Stimulated activated CD4-positive, alpha-beta T cell treated with anti-CD3 and anti-CD28 coated beads, Interleukin-1b, Interleukin-23, amount 100 ng/mL, for 1 hour (primary cell): ENCODE results near the gene INO80D.
A peak's percentile ranks its signal among the peaks of the same experiment; 100 is the strongest.
"Not testable (repeated sequence)": the region's sequence is repeated elsewhere in the genome, so short reads cannot be mapped to it uniquely, and the experiment has no call there.

ENCODE experiments used
- DNase-seq, 2 donors: peaks; one replicate each; pipeline ENCODE4 v3.0.0-alpha.2; 2020; ENCODE audit warnings: low read depth in 2 of 2

Gene INO80D

GRCh38 chr2:205978728-205979127, 107.2 kb downstream of the INO80D start:
- not testable (repeated sequence) for DNase-seq

- DNase-seq = not testable (repeated sequence)
Observed at GRCh38 chr2:205977699-205978098, 108.3 kb downstream of the INO80D start.

- DNase-seq = not testable (repeated sequence)
Observed at GRCh38 chr2:205976934-205977659, 108.9 kb downstream of the INO80D start.

GRCh38 chr2:205976120-205976814, 109.7 kb downstream of the INO80D start:
- DNase-seq = no peak

- no peak for DNase-seq
Observed at GRCh38 chr2:205975082-205975949, 110.7 kb downstream of the INO80D start.

- DNase-seq = no peak
Observed at GRCh38 chr2:205972113-205972512, 113.9 kb downstream of the INO80D start.

- no peak for DNase-seq
Observed at GRCh38 chr2:205970348-205970747, 115.6 kb downstream of the INO80D start.

GRCh38 chr2:205969584-205969983, 116.4 kb downstream of the INO80D start:
- no peak for DNase-seq

GRCh38 chr2:205967391-205968075, 118.4 kb downstream of the INO80D start:
- no peak for DNase-seq

GRCh38 chr2:205965707-205966106, 120.3 kb downstream of the INO80D start:
- DNase-seq = no peak

GRCh38 chr2:205964111-205964761, 121.7 kb downstream of the INO80D start:
- no peak for DNase-seq

GRCh38 chr2:205959521-205959920, 126.5 kb downstream of the INO80D start:
- DNase-seq = no peak

- DNase-seq = no peak
Observed at GRCh38 chr2:205957452-205958154, 128.4 kb downstream of the INO80D start.

GRCh38 chr2:205954707-205955106, 131.3 kb downstream of the INO80D start:
- no peak for DNase-seq

GRCh38 chr2:205952282-205952681, 133.7 kb downstream of the INO80D start:
- no peak for DNase-seq

- no peak for DNase-seq
Observed at GRCh38 chr2:205948883-205949282, 137.1 kb downstream of the INO80D start.

GRCh38 chr2:205948496-205948837, 137.5 kb downstream of the INO80D start:
- no peak for DNase-seq

- peak; percentile 7 to 34 for DNase-seq
Observed at GRCh38 chr2:205947621-205948495, 138.1 kb downstream of the INO80D start.

GRCh38 chr2:205946226-205946625, 139.7 kb downstream of the INO80D start:
- no peak for DNase-seq
